CD4-positive, alpha-beta T cell treated with Interleukin-6 for 4 hours (primary cell): Measurements from ENCODE around the gene ATE1.
"Not testable (repeated sequence)": the region's sequence is repeated elsewhere in the genome, so short reads cannot be mapped to it uniquely, and the experiment has no call there.

Source experiments
- DNase-seq: peaks from one replicate; pipeline ENCODE4 v3.0.0-alpha.2; 2020; ENCODE audit warnings: mixed read lengths

Gene ATE1

DNA sequence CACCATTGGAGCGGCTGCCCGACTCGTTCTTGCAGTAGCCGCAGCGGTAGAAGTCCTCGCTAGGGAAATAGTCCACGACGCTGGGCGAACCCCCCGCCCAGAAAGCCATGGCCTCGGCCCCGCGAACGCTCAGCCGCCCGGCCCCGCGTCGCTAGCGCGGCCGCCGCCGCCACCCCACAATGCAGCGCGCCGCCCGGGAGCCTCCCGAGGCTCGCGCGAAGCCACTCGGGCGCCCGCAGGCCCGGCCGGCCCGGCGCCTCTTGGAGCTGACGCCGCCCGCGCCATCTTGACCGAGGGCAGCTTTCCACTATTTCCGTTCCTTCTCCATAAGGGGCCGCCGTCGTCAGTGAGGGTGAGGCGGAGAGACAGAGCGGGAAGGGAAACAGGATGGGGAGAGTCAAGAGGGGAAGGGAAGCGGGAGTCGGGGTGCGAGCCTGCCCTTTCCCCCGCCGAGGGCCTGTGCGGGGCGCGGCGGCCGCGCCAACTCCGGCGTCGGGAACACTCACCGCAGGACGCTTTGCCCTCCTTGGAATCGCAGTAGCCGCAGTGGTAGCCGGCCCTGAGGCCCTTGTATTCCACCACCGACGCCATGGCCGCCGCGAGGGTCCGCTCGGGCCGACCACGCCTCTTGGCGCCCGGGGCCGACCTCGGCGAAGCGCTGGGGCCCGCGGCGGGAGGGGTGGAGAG lies at the start of gene ATE1:
Gene ATE1 (minus strand): TSS at position 191 of the 687 bp plus-strand sequence. CDS start 82 bp downstream, at position 109.
- peak; percentile 85 for DNase-seq

GRCh38 chr10:121976607-121977006 lies 48.8 kb upstream of the ATE1 start:
- DNase-seq, result no peak

DNA sequence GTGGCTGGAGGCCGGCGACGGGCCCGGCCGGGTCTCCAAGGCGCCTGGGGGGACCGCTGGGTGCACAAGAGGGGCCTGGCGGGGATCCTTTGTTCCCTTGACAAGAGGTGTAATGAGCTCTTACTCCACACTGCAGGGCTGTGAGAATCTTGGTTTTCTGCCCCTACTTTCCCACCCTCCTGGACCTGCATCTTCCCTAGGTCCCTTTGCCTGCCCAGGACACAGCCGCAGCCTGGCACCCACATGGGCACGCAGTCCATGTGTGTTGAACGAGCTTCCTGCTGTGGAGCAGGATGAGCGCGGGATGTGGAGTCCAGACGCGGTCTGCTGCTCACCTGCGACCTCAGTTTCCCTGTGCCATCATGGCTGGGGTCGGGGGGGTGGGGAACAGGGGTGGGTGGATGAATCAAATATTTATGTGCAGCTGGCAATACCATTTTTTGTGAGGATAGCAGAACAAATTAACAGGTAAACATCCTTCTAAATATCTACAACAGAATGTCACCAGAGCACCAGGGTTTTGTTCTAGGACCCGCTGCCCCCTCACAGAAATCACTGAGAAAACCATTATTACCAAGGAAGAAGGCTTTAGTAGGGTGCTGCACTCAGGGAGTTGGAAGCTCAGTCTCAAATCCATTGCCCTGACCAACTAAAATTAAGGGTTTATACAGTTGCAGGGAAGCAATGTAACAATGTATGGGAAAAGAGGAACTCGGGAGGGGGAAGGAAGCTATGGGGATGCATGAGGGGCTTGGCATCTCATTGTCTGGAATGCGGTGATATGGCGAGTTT lies 47.7 kb upstream of the ATE1 start:
- DNase-seq, result no peak

DNA sequence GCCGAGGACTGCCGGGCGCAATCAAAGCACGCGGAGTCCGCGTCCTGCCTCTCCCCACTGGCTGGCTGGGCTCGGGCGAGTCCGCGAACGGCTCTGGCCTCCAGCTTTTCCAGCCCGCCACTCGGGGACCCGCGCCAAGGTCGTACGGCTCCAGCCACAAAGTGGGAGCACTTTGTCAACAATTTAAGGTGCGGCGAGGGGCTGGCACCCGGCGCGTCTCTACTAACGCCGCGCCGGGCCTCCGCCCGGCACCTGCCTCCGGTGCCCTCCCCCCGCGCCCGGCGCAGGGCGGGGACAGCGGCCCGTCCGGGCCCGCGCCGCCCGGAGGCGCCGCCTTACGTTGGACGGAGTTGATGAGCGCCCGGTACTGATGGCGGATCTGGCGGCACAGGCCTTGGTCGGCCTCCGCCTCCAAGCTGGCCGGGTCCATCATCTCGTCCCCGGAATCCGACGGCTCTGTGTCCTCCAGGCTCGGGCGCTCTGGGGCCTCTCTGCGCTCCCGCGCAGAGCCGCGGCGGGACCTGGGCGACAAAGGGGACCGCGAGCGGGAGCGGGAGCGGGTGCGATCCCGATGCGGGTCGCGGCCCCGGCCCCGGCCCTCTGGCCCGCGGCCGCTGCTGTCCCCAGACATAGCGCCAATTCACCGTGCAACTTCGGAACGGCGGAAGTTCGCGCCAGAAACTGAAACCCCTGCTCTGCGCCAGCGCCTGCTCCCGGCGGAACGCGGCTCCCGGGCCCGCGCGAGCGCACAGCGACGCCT lies 46.9 kb upstream of the ATE1 start, which contains the start of gene NSMCE4A:
Gene NSMCE4A (minus strand): TSS at position 683 of the 760 bp plus-strand sequence. CDS start 52 bp downstream, at position 631.
- DNase-seq, result peak; percentile 78

- DNase-seq, result no peak
These were observed 46.2 kb upstream of the ATE1 start for GRCh38 chr10:121974019-121974534.

DNA sequence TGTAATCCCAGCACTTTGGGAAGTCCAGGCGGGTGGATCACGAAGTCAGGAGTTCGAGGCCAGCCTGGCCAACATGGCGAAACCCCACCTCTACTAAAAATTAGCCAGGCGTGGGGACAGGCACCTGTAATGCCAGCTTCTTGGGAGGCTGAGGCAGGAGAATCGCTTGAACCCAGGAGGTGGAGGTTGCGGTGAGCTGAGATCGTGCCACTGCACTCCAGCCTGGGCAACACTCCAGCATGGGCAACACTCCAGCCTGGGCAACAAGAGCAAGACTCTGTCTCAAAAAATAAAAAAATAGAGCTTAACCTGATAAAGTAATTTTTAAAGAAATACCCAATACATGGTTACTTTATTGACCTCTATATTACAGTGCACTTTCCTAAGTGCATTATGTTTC lies 41.3 kb upstream of the ATE1 start:
- DNase-seq, result not testable (repeated sequence)

DNA sequence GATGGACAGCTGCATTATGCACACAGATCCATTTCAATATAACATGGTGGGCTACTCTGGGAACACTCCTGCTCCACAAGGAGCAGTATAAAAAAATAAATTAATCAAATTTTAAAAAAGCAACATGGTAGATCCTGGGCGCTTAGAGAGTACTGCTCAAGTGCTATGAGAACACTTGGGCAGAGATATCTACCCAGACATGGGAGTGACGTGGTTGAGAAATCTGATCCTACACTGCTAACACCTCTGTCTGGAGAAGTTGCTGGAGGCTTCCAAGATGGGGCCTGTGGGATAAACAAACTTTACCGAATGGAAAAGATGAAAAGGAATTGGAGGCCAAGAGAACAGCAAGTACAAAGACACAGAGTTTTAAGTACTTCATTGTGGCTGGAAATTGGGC lies 38.2 kb upstream of the ATE1 start:
- no peak for DNase-seq

GRCh38 chr10:121961456-121961855 lies 33.6 kb upstream of the ATE1 start:
- no peak for DNase-seq

GRCh38 chr10:121959671-121960070 lies 31.8 kb upstream of the ATE1 start:
- no peak for DNase-seq

GRCh38 chr10:121956111-121957061 lies 28.6 kb upstream of the ATE1 start:
- DNase-seq, result no peak

- DNase-seq, result no peak
These were observed 24.4 kb upstream of the ATE1 start for GRCh38 chr10:121952226-121952625.

- no peak for DNase-seq
These were observed 21.6 kb upstream of the ATE1 start for GRCh38 chr10:121949451-121949850.

GRCh38 chr10:121949049-121949448 lies 21.2 kb upstream of the ATE1 start:
- no peak for DNase-seq

- no peak for DNase-seq
These were observed 19.8 kb upstream of the ATE1 start for GRCh38 chr10:121947343-121948330.

DNA sequence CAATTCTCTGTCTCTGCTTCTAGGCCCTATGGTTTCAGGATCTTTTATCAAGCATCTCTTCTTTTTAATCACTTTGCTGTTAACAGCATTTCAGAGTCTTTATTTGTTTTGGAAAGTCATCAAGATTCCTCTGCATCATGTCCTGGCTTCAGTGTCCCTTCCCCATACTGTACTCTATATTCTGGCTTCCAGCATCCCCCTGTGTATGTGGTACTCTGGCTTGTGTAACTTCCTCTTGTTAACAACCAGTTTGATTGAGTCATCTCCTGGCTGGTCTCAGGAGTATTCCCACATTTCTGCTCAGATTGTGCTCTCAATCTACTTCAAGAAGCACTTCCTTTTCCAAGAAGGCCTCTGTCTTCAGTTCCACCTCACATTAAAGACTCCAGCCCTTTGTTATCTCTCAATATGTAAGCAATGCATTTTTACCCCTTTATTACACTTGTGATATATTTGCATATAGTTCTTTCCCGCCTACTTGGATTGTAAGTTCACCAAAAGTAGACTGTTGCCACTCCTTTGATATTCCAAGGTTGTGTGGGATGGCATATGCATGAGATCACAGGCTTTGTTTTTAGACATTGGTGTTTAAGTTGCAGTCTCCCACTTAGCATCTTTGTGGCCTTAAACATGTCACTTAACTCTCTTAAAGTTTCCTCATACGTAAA lies 15.1 kb upstream of the ATE1 start:
- no peak for DNase-seq

DNA sequence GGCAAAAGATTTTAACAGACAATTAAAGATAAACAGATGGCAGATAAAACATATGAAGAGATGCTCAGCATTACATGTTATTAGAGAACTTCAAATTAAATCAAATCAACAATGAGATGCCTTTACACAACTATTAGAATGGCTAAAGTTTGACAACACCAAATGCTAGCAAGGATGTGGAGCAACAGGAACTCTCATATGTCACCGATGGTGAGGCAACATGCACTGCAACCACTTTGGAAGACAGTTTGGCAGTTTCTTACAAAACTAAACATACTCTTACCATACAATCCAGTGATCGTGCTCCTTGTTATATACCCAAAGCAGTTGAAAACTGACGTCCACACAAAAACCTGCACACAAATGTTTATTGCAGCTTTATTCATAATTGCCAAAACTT lies 13.7 kb upstream of the ATE1 start:
- DNase-seq, result no peak

DNA sequence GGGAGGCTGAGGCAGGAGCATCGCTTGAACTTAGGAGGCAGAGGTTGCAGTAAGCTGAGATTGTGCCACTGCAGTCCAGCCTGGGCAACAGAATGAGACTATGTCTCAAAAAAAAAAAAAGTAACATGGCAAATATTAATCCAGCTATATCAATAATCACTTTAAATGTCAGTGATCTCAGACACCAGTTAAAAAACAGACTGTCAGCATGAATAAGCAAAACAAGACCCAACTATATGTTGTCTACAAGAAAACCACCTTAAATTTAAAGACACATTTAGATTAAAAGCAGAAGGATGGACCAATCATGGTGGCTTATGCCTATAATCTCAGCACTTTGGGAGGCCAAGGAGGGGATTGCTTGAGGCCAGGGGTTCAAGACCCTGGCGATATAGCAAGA lies 8.5 kb upstream of the ATE1 start:
- no peak for DNase-seq

DNA sequence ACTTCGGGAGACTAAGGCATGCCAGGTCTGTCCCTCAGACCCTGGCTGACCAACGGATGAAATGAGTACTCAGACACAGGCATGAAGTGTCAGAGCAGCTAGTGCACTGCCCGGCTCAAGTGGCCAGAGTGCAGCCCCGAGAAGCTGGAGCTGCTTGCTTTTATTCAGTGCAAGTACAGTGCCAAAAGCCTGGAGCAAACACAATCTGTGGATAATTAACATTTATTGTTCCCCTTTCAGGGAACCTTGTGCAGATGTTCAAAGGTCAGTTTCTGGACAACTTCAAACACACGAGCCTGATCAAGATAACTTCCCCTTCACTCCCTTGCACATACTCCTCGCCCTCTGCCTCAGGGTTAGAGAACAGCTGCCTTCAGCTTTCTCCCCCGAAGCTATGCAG lies 7.9 kb upstream of the ATE1 start:
- no peak for DNase-seq

GRCh38 chr10:121930268-121931085 lies 2.6 kb upstream of the ATE1 start:
- not testable (repeated sequence) for DNase-seq
